ENCODE measurements around the gene CD226. TPM values are rescaled to one million over a fixed set of nuclear protein-coding genes. Genes with fewer than 3 reads are reported as not detected.

Gene CD226
- total and polyA plus RNA-seq, 2 of the 4 experiments (the other 2 are of a cell fraction), result 0.29 to 1.1 TPM

- H2AFZ ChIP-seq (replicated peaks; ENCODE audit: low read length, poor library complexity), result no peak overlapping the region
- H2BK15ac ChIP-seq (ENCODE audit: low read depth, low read length), result no peak overlapping the region
- no peaks in the 10 kb centered on the region for H3K36me3 ChIP-seq (ENCODE audit: control insufficient read depth, insufficient read depth, low read length)
- H4K8ac ChIP-seq (ENCODE audit: low read depth in 2 of 2, low read length in 2 of 2), result no peak overlapping the region
- no peak overlapping the region for H3K9ac ChIP-seq (ENCODE audit: low read depth, low read length)
- no peak overlapping the region for H3K18ac ChIP-seq (ENCODE audit: low read depth, low read length)
- H3K27ac ChIP-seq (ENCODE audit: insufficient read depth, low read length), result no peak overlapping the region
- no peak overlapping the region for H2BK5ac ChIP-seq (ENCODE audit: low read depth, low read length, poor library complexity, severe bottlenecking)
- CTCF ChIA-PET, result no interaction called here
- no peak overlapping the region for H2AK9ac ChIP-seq (replicated peaks; ENCODE audit: low read depth, low read length, poor library complexity)
- no peak overlapping the region for H3K4me3 ChIP-seq (ENCODE audit: insufficient read depth, low read depth, low read length)
- no peak overlapping the region for H3K4ac ChIP-seq (ENCODE audit: low read depth, low read length)
- no peak overlapping the region for H2BK20ac ChIP-seq (ENCODE audit: low read depth, low read length)
- no peak overlapping the region for H3K56ac ChIP-seq (ENCODE audit: extremely low read depth, insufficient read depth, low read length)
- no peak overlapping the region for H3K4me2 ChIP-seq (ENCODE audit: low read depth, low read length)
- no peaks in the 10 kb centered on the region for H3K79me1 ChIP-seq (ENCODE audit: low read depth in 1 of 2, low read length in 2 of 2)
- TF ChIP-seq NFE2L2 (IDR thresholded peaks at IDR 0.05; ENCODE audit: low read depth, low read length) (no peak), FOS (IDR thresholded peaks at IDR 0.05; ENCODE audit: low read depth, low read length) (no peak)
- no peak overlapping the region for H4K91ac ChIP-seq (ENCODE audit: insufficient read depth, low read depth, low read length)
- H3K9me3 ChIP-seq (ENCODE audit: control insufficient read depth, insufficient read depth, low read length), result no peaks in the 10 kb centered on the region
- dilution Hi-C loops (cut with HindIII; ENCODE audit: low sequenced_read_pairs, unreplicated experiment), result no loop called here
- no TSS peak for BruUV-seq (replicated peaks)
- H2BK120ac ChIP-seq (ENCODE audit: low read depth, low read length), result no peak overlapping the region
- H3K14ac ChIP-seq (replicated peaks; ENCODE audit: low read depth, low read length), result no peak overlapping the region
- no peak overlapping the region for H3K23ac ChIP-seq (ENCODE audit: low read depth, low read length)
- no peaks in the 10 kb centered on the region for H4K20me1 ChIP-seq (ENCODE audit: insufficient read depth, low read length)
- no peak for ATAC-seq (ENCODE audit: low read depth)
- no peak for DNase-seq
- no peak overlapping the region for H2AK5ac ChIP-seq (ENCODE audit: low read depth, low read length)
- H3K27me3 ChIP-seq (ENCODE audit: control insufficient read depth, insufficient read depth, low read length), result no peaks in the 10 kb centered on the region
- intact Hi-C loops (cut with micrococcal nuclease), result no loop called here
- H3K4me1 ChIP-seq (ENCODE audit: control insufficient read depth, insufficient read depth, low read length), result no peaks in the 10 kb centered on the region
- H4K5ac ChIP-seq (ENCODE audit: low read depth, low read length), result no peak overlapping the region
- POLR2A ChIA-PET (ENCODE audit: unreplicated experiment), result no interaction called here
- no CpG with 5 or more reads among the region's 4 CpGs for whole genome bisulfite sequencing, 2 experiments (ENCODE audit: extremely low coverage in 2 of 2, insufficient read length in 1 of 2)
- no peaks in the 10 kb centered on the region; the same call in none of the 2 replicates for H3K9me1 ChIP-seq (ENCODE audit: insufficient read depth, low read length)
- in situ Hi-C loops (cut with MboI; ENCODE audit: low sequenced_read_pairs), result no loop called here
These were observed 58.7 kb downstream of the CD226 start for GRCh38 chr18:69889009-69889408.

Measured in IMR-90 (cell line).